Suppressor macrophage treated with lipopolysaccharide for 4 hours (primary cell): ENCODE measurements around the gene MAST3.

ENCODE experiments used
- DNase-seq: peaks from one replicate; pipeline ENCODE4 v3.0.0-alpha.2; 2020

MAST3 gene

GRCh38 chr19:18097217-18097992, at the start of gene MAST3:
Gene MAST3 (plus strand): TSS chr19:18097778. CDS start chr19:18097793, 15 bp downstream.
- peak; percentile 95 for DNase-seq

DNA sequence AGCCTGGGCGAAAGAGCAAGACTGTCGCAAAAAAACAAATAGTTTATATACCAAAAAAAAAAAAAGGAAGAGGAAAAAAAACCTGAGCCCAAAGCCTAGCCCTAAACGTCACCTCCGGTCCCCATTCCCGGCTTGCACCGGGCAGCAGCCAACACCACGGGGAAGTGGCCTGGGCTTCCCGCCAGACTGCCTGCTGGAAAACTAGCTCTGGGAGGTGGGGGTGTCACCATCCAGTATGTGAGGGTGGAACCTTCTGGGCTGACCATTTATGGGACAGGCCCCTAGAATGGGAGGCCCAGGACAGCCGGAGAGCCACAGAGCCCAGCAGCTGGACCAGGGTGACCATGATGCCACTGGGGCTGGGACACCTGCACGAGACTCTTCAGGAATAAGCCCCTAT, 48.2 kb upstream of the MAST3 start:
- peak; percentile 75 for DNase-seq

DNA sequence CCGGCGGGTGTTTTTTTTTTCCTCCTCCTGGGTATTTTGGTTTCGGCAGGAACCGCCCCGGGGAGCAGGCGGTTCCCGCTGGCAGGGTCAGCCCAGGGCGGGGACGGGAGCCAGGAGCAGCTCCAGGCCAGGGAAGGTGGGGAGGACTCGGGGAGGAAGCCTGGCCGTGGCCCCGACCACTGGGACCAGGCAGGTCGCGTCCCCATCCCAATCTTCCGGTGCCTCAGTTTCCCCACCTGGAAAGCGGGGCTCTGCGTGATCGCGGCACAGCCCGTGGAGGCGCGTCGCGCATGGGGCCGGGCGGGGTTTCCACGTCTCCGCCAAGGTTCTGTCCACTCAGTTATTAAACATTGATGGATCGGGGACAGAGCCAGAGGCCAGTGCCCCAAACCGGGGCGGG, 45.7 kb upstream of the MAST3 start:
- DNase-seq: no peak

DNA sequence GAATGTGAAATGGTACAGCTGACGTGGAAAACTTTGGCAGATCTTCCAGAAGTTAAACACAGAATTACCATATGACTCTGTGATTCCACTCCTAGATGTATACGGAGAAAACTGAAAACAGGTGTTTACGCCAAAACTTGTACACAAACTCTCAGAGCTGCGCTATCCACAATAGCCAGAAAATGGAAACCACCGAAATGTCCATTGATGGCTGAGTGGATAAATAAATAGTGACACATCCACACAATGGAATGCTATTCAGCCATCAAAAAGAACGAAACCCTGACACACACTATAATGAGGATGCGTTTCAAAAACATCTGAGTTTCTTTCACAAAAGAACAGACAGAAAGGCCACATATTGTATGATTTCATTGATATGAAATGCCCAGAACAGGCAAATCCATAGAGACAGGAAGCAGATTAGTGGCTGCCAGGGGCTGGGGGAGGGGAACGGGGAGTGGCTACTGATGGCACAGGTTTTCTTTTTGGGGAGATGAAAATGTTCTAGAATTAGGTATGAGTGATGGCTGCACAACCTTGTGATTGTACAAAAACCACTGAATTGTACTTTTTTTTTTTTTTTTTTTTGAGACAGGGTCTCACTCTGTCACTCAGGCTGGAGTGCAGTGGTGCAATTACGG, 43.9 kb upstream of the MAST3 start:
- no peak for DNase-seq

DNA sequence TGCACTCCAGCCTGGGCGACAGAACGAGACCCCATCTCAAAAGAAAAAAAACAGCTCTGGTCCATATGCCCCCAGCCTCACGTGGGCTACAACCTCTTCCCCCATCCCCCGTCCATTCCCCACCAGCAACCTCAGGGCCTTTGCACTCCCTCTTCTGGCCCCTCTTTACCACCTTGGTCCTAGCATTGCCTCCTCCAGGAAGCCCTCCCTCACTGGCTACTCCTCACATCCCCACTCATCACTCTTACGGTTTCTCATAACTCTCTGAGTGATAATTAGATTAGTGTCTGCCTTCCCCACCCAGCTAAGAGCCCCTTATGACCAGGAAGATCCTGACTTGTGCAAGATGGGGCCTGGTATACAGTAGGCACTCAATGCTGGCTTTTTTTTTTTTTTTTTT, 41.6 kb upstream of the MAST3 start:
- DNase-seq: no peak

GRCh38 chr19:18057557-18057956, 40.0 kb upstream of the MAST3 start:
- no peak for DNase-seq

DNA sequence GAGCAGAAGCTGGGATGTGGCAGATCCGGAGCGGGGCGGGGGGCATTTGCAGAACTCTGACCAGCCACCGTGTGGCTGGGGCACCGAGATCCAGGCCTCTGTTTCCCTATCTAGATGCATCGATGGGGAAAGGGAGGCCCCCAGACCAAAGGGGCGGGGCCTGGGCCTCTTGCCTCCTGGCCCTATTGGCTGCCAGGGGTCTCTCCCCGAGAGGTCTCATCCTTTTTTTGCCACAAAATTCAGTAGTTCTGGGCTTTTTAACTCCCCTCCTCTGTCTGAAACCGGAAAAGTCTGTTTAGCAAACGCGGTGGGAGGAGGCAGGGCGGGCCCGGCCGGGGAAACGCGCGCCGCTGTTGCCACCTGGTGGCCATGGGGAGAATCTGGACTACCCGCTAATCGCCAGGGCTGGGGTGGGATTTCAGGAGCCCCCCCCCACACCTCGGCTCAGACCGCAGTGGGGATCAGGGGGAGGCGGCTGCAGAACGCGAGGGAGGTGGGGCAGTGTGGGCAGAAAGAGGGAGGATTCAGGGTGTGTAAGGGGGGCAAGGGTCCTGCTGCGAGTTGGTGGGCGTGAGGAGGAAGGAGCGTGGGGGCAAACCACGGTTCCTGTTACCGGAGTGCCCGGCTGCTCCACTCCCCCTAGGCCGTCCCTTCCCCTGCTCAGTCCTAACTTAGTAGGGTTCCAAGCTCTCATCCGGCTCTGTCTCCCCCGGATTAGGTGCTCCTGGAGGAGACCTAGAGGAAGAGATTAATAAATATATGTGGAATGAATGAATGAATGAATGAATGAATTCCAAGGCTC, 39.2 kb upstream of the MAST3 start:
- DNase-seq: peak; percentile 84

DNA sequence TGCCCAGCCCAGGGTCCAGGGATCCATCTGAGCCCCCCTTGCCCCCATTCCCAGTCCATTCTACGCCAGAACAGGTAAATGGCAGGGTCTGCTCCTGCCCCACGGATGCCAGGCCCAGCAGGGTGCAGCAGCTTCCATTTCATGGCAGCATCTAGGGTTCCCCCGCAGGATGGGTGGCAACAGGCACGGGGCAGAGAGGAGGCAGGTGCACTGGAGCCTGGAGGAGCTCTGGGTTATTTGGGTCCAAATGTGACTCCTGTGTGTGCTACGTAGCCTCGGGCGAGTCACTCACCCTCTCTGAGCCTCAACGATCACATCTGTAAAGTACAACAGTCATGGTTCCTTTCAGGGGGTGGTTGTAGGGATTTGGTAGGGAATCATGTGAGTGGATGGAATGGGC, 38.3 kb upstream of the MAST3 start:
- DNase-seq: no peak

DNA sequence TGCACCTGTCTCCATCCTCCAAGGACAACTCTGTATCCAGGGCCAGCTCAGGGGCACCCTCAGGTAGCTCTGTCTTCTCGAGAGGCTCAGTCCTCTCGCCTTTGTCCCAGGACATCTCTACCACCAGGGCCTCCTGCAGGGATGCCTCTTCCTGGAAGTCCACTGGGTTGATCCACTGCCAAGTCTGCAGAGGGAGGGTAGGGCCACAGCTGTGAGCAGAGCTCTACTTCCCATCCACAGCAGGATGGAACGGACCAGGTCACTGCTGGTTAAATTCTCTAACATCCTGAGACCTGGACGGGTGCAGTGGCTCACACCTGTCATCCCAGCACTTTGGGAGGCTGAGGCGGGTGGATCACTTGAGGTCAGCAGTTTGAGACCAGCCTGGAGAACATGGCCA, 37.7 kb upstream of the MAST3 start:
- DNase-seq: no peak

GRCh38 chr19:18060472-18060871, 37.1 kb upstream of the MAST3 start:
- no peak for DNase-seq

DNA sequence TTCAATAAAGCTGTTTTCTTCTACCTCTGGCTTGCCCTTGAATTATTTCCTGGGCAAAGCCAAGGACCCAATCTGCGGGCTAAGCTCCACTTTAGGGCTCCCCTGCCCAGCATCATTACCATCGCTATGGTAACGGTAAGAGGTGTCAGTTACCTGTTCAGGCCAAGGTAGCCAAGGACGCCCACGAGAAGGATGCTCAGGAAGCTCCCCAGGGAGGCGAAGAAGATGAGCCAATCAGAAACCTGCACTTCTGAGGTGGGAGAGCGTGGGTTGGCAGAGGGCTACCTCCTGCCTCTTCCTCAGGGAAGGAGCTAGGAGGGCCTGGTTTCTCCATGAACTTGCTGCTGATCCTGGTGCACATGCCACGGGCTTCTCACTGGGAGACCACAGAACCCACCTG, 35.5 kb upstream of the MAST3 start:
- DNase-seq: no peak

DNA sequence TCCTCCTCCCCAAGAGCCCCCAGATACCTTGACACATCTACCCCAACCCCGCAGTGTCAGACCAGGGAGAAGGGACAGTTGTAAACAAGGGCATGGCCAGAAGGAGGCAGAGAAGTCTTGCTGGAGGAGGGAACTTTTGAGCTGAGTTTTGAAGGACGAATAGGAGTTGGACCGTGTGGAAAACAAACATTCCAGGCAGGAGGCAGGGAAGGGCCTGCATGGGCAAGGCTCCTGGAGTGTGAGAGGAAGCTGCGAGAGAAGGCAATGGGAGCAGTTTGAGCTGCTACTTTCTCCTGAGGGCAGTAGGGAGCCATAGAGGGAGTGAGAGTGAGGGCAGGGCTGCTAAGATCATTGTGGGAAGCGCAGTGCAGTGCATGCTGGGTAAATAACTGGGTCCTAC, 34.1 kb upstream of the MAST3 start:
- DNase-seq: no peak

DNA sequence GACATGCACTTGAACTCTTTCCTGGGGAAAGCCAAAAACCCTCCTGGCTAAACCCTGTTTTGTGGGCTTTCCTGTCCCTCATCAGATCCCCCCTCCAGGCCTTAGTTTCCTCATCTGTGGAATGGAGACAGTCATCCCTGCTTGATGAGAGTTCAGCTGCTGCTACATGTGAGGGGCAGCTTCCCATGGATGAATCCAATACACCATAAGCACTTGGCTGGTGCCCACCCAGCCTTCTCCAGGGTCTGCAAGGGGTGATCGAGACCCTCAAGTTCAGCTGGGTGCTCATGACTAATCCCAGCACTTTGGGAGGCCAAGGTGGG, 32.4 kb upstream of the MAST3 start:
- DNase-seq: no peak

DNA sequence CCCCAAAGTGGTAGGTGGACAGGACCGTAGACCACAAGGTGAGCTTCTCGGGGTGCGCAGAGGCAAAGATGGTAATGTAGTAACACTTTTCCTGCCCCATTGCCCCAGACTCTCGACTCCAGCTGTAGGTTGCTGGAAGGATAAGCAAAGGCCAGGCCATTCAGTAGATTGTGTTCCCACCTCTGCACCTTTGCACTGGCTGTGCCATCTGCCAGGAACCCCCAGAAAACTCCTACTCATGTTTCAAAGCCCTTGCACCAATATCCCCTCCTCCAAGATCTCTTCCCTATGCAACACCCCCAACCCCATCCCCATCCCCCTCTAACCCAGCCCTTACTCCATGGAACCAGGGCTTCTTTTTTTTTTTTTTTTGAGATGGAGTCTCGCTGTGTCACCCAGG, 29.2 kb upstream of the MAST3 start:
- no peak for DNase-seq

DNA sequence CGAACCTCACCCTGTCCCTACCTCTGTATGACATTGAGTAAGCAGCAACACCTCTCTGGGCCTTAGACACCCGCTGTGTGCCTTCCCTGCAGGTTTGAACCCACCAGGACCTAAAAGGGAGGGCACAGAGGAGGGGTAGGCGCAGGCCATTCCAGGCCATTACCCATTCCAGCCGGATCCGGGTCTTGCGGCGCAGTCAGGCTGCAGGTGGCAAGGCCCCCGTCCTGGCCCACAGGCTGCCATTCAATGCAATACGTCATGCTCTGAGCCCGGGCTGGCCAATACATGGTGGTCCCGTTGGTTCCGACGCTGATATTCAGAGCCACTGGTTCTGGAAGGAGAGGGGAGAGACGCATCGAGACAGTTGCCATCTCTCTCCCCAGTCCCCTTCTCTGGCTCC, 28.2 kb upstream of the MAST3 start:
- DNase-seq: no peak

DNA sequence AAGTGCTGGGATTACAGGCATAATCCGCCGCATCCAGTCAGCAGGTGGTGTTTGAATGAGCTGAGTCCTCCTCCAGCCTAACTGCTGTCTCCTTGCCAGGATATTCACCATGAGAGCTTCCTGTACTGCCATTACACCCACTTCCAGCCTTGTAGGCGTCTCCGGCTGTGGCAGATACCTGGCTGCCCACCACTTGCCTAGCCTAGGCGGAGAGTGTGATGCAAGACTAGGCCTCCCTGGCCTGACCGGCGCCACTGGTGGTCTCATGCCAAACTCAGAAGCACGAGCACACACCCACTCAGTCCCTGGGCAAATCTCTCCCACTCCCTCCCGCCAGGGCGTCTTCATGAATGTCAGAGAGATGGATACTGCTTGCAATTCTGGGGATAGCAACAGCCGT, 27.4 kb upstream of the MAST3 start:
- no peak for DNase-seq

DNA sequence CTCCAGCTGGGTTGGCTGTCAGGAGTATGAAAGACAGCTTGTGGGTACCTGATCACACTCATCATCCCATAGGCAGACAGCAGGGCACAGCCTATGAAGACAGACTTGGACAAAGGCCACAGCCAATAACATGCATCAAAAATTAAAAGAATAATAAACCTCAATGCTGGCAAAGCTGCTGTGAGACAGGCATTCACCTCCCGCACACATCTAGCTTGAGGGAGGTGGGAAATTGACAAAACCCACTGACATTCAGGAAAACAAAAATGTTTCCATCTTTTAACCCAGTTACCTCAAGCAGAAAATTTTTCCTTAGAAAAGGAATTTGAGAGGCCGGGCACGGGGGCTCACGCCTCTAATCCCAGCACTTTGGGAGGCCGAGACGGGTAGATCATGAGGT, 25.2 kb upstream of the MAST3 start:
- no peak for DNase-seq

DNA sequence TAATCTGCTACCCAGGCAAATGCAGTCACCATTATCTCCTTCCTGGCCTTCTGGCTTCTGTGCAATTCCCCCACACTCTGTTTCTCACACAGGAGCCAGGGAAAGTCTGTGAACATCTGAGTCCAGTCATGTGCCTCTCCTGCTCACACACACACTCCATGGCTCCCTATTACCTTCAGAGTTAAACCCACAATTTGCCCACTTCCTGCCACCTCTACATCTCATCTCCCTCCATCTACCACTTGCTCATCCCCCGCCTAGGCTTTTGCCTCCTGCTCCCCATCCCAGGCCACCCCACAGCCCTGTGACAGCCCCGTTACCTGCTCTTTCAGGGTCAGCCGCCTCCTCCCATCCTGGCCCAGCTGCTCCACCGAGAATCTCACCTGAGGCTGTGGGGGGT, 24.4 kb upstream of the MAST3 start:
- DNase-seq: no peak

DNA sequence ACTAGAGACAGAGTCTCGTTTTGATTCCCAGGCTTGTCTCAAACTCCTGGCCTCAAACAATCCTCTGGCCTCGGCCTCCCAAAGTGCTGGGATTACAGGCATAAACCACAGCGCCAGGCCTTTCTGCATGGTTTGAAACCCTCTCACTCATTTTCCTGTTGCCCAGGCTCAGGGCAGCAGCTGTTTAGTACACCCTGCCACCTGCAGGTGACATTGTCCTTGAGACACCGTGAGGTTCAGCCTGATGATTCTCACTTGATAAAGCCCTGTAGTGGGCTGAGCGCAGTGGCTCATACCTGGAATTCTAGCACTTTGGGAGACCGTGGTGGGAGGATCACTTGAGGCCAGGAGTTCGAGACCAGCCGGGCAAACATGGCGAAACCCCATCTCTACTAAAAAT, 23.4 kb upstream of the MAST3 start:
- no peak for DNase-seq

DNA sequence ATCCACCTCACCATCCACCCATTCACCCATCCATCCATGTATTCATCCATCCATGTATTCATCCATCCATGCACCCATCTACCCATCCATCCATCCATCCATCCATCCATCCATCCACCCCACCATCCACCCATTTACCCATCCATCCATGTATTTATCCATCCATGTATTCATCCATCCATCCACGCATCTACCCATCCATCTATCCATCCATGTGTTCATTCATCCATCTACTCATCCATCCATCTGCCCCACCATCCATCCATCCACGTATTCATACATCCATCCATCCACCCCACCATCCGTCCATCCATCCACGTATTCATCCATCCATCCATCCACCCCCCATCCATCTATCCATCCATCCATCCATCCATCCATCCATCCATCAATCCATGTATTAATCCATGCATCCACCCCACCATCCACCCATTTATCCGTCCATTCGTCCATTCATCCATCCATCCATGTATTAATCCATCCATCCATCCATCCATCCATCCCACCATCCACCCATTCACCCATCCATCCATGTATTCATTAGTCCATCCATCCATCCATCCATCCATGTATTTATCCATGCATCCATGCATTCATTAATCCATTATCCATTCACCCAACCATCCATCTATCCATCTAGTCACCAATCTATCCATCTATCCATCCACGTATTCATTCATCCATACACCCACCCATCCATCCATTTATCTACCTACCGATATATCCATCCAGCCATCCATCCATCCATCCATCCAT, 13.5 kb upstream of the MAST3 start:
- DNase-seq: no peak

DNA sequence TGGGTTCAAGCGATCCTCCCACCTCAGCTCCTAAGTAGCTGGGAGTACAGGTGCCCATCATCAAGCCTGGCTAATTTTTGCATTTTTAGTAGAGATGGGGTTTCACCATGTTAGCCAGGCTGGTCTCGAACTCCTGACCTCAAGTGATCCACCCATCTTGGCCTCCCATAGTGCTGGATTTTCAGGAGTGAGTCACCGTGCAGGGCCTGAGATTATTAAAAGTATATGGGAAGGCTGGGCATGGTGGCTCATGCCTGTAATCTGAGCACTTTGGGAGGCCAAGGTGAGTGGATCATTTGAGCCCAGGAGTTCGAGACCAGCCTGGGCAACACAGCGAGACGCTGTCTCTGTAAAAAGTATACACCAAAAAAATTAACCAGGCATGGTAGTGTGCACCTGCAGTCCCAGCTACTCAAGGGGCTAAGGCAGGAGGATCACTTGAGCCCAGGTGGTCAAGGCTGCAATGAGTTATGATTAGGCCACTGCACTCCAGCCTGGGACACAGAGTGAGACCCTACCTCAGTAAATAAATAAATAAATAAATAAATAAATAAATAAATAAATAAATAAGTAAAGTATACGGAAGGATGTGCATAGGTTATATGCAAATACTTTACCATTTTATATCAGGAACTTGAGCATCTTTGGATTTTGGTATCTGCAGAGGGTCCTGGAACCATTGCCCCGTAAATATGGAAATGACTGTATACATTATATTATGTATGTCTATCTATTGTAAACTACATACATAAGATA, 11.7 kb upstream of the MAST3 start:
- DNase-seq: no peak

GRCh38 chr19:18086590-18087138, 10.9 kb upstream of the MAST3 start, which contains the start of gene IL12RB1:
Gene IL12RB1 (minus strand): TSS chr19:18086934. CDS start chr19:18086823, 111 bp downstream.
- DNase-seq: peak; percentile 77
